IMR-90 (cell line): Measurements from ENCODE around the gene HCN3. TPM values are rescaled to one million over a fixed set of nuclear protein-coding genes. Genes with fewer than 3 reads are reported as not detected.

Source experiments
- ATAC-seq: fragments of 200-7000 bp; cut with Tn5 transposase; 2 replicates; pipeline ENCODE4 v1.9.1; 2020; ENCODE audit warnings: low read depth, mild to moderate bottlenecking, moderate library complexity
- BruUV-seq: library from RNA; stranded (reverse); fragments of 400-500 nt; replicated peaks from 2 replicates; lab custom pipeline; 2021; lab: Mats Ljungman, UMichigan
- CTCF ChIA-PET: fragments of 300-600 bp; formaldehyde crosslinking; extraction: SDS; loops from one replicate; lab custom pipeline; 2021; ENCODE audit warnings: antibody characterized with exemption; lab: Yijun Ruan, JAX
- POLR2A ChIA-PET: fragments of 300-600 bp; sonication (Branson Sonifier 250); formaldehyde crosslinking; loops from one replicate; lab custom pipeline; 2022; ENCODE audit warnings: antibody characterized with exemption; ENCODE audit not compliant: unreplicated experiment; lab: Charles Lee
- DNase-seq: peaks from one replicate; pipeline ENCODE4 v3.0.0; 2013
- H2AFZ ChIP-seq: replicated peaks from 2 replicates; pipeline ENCODE3; 2013; ENCODE audit warnings: low read length, mild to moderate bottlenecking; ENCODE audit not compliant: poor library complexity
- H2AK5ac ChIP-seq: 2 replicates; pipeline ENCODE4 v1.6.1; 2013; ENCODE audit warnings: low read depth, low read length, inconsistent platforms
- H2AK9ac ChIP-seq: replicated peaks from 2 replicates; pipeline ENCODE3; 2013; ENCODE audit warnings: mild to moderate bottlenecking, low read depth, low read length, moderate library complexity; ENCODE audit not compliant: poor library complexity
- H2BK120ac ChIP-seq: 2 replicates; pipeline ENCODE4 v1.6.1; 2013; ENCODE audit warnings: low read depth, low read length, inconsistent platforms
- H2BK15ac ChIP-seq: 3 replicates; pipeline ENCODE4 v1.6.1; 2013; ENCODE audit warnings: low read depth, low read length, inconsistent platforms
- H2BK20ac ChIP-seq: 2 replicates; pipeline ENCODE4 v1.6.1; 2013; ENCODE audit warnings: low read depth, mild to moderate bottlenecking, inconsistent platforms, low read length, moderate library complexity
- H2BK5ac ChIP-seq: 2 replicates; pipeline ENCODE4 v1.6.1; 2013; ENCODE audit warnings: mild to moderate bottlenecking, low read depth, low read length, inconsistent platforms; ENCODE audit not compliant: poor library complexity, severe bottlenecking
- H3K14ac ChIP-seq: replicated peaks from 2 replicates; pipeline ENCODE4 v1.6.1; 2013; ENCODE audit warnings: low read depth, low read length, inconsistent platforms
- H3K18ac ChIP-seq: 2 replicates; pipeline ENCODE4 v1.6.1; 2013; ENCODE audit warnings: low read depth, low read length, control low read depth
- H3K23ac ChIP-seq: 2 replicates; pipeline ENCODE4 v1.6.1; 2013; ENCODE audit warnings: low read depth, low read length, inconsistent platforms
- H3K27ac ChIP-seq: 2 replicates; pipeline ENCODE4 v1.5.1; 2013; ENCODE audit warnings: mild to moderate bottlenecking, control low read depth, low read length; ENCODE audit not compliant: insufficient read depth
- H3K27me3 ChIP-seq: 2 replicates; pipeline ENCODE4 v1.6.1; 2013; ENCODE audit warnings: low read length; ENCODE audit not compliant: control insufficient read depth, insufficient read depth
- H3K36me3 ChIP-seq: 2 replicates; pipeline ENCODE4 v1.6.1; 2013; ENCODE audit warnings: low read length, mixed read lengths; ENCODE audit not compliant: control insufficient read depth, insufficient read depth
- H3K4ac ChIP-seq: 2 replicates; pipeline ENCODE4 v1.6.1; 2013; ENCODE audit warnings: low read depth, low read length, inconsistent platforms
- H3K4me1 ChIP-seq: 2 replicates; pipeline ENCODE4 v1.6.1; 2013; ENCODE audit warnings: low read length, mixed read lengths; ENCODE audit not compliant: control insufficient read depth, insufficient read depth
- H3K4me2 ChIP-seq: 2 replicates; pipeline ENCODE4 v1.6.1; 2013; ENCODE audit warnings: low read depth, mild to moderate bottlenecking, control low read depth, low read length, moderate library complexity
- H3K4me3 ChIP-seq: 2 replicates; pipeline ENCODE4 v1.5.1; 2013; ENCODE audit warnings: low read depth, mild to moderate bottlenecking, control low read depth, low read length, moderate library complexity; ENCODE audit not compliant: insufficient read depth
- H3K56ac ChIP-seq: 2 replicates; pipeline ENCODE4 v1.6.1; 2013; ENCODE audit warnings: low read length, inconsistent platforms; ENCODE audit not compliant: insufficient read depth; ENCODE audit errors: extremely low read depth
- H3K79me1 ChIP-seq, 2 experiments: 2 replicates each; pipeline ENCODE4 v1.6.1; 2013; ENCODE audit warnings: low read length in 2 of 2, inconsistent platforms in 1 of 2, low read depth in 1 of 2
- H3K9ac ChIP-seq: 2 replicates; pipeline ENCODE4 v1.6.1; 2013; ENCODE audit warnings: low read depth, low read length, control low read depth
- H3K9me1 ChIP-seq: 2 replicates; pipeline ENCODE4 v1.6.1; 2013; ENCODE audit warnings: low read length, inconsistent platforms; ENCODE audit not compliant: insufficient read depth
- H3K9me3 ChIP-seq: 2 replicates; pipeline ENCODE4 v1.6.1; 2013; ENCODE audit warnings: low read length; ENCODE audit not compliant: control insufficient read depth, insufficient read depth
- H4K20me1 ChIP-seq: 2 replicates; pipeline ENCODE4 v1.6.1; 2013; ENCODE audit warnings: low read length, inconsistent platforms; ENCODE audit not compliant: insufficient read depth
- H4K5ac ChIP-seq: 2 replicates; pipeline ENCODE4 v1.6.1; 2013; ENCODE audit warnings: mild to moderate bottlenecking, low read depth, low read length, control low read depth
- H4K8ac ChIP-seq, 2 experiments: 2 replicates each; pipeline ENCODE4 v1.6.1; 2013; ENCODE audit warnings: low read depth in 2 of 2, low read length in 2 of 2, control low read depth in 1 of 2, inconsistent platforms in 1 of 2
- H4K91ac ChIP-seq: 2 replicates; pipeline ENCODE4 v1.6.1; 2013; ENCODE audit warnings: low read depth, low read length, inconsistent platforms; ENCODE audit not compliant: insufficient read depth
- CEBPB ChIP-seq: IDR thresholded peaks from 2 replicates; pipeline ENCODE4 v1.6.1; 2012; ENCODE audit warnings: low read depth, low read length, improper control_type of control experiment
- MAFK ChIP-seq: IDR thresholded peaks from 2 replicates; pipeline ENCODE4 v1.6.1; 2012; ENCODE audit warnings: low read depth, low read length, improper control_type of control experiment
- NFE2L2 ChIP-seq: fragments of 150-350 bp; IDR thresholded peaks from 2 replicates; pipeline ENCODE4 v1.6.1; 2016; ENCODE audit warnings: low read depth, mild to moderate bottlenecking, low read length
- RAD21 ChIP-seq: IDR thresholded peaks from 2 replicates; pipeline ENCODE4 v1.6.1; 2012; ENCODE audit warnings: low read length, improper control_type of control experiment
- RCOR1 ChIP-seq: IDR thresholded peaks from 2 replicates; pipeline ENCODE4 v1.6.1; 2012; ENCODE audit warnings: mild to moderate bottlenecking, low read length, improper control_type of control experiment; ENCODE audit not compliant: insufficient replicate concordance
- RFX5 ChIP-seq: IDR thresholded peaks from 2 replicates; pipeline ENCODE4 v1.8.0; 2012; ENCODE audit warnings: low read depth, mild to moderate bottlenecking, low read length, moderate library complexity
- WGBS, 2 experiments: methylation state at CpG; one replicate each; pipeline versions ENCODE4 v1.1.5 to v1.1.7; 2013; ENCODE audit warnings: missing lambda C conversion rate in 2 of 2; ENCODE audit not compliant: insufficient read length in 1 of 2; ENCODE audit errors: extremely low coverage in 2 of 2; 5-methylcytosine and 5-hydroxymethylcytosine counted together
- dilution Hi-C: fragments of 300-500 bp; cut with HindIII; formaldehyde crosslinking; loops from one replicate; pipeline ENCODE4 v1.14.3; 2018; ENCODE audit warnings: low sequenced_read_pairs; ENCODE audit not compliant: unreplicated experiment
- in situ Hi-C: fragments of 300-500 bp; cut with MboI; formaldehyde crosslinking; loops from 3 replicates; pipeline ENCODE4 v1.14.3; 2019; ENCODE audit warnings: low sequenced_read_pairs, inconsistent platforms, mixed read lengths
- intact Hi-C: fragments of 100-400 bp; cut with micrococcal nuclease; formaldehyde crosslinking; loops from 2 replicates; pipeline ENCODE4 v1.10.0; 2022
- polyA plus RNA-seq, 3 experiments: library from polyadenylated mRNA; depleted of rRNA; stranded (reverse); fragments of >200 nt; gene quantifications; 2 replicates each; pipeline ENCODE4 v1.2.3, GENCODE V29; 2012; ENCODE audit warnings: low replicate concordance in 1 of 3
- total RNA-seq: library from RNA; depleted of rRNA; stranded (reverse); fragments of >200 nt; gene quantifications from 2 replicates; pipeline ENCODE4 v1.2.3, GENCODE V29; 2012
- TF ChIP-seq, protein P1 (sequence below): fragments of 150-350 bp; IDR thresholded peaks from 2 replicates; pipeline ENCODE4 v1.6.1; 2016; ENCODE audit warnings: low read depth, mild to moderate bottlenecking, low read length, moderate library complexity, borderline replicate concordance
- TF ChIP-seq, protein P2 (sequence below): fragments of 150-350 bp; IDR thresholded peaks from 2 replicates; pipeline ENCODE4 v1.6.1; 2017; ENCODE audit warnings: mild to moderate bottlenecking, antibody characterized with exemption, low read length, low read depth
- TF ChIP-seq, protein P3 (sequence below): conservative IDR thresholded peaks from 2 replicates; pipeline ENCODE4 v1.5.1; 2012; ENCODE audit warnings: mild to moderate bottlenecking, low read depth, low read length, improper control_type of control experiment

Gene HCN3
- total and polyA plus RNA-seq, 2 of the 4 experiments (the other 2 are of a cell fraction) = 0.36 to 2.7 TPM

DNA sequence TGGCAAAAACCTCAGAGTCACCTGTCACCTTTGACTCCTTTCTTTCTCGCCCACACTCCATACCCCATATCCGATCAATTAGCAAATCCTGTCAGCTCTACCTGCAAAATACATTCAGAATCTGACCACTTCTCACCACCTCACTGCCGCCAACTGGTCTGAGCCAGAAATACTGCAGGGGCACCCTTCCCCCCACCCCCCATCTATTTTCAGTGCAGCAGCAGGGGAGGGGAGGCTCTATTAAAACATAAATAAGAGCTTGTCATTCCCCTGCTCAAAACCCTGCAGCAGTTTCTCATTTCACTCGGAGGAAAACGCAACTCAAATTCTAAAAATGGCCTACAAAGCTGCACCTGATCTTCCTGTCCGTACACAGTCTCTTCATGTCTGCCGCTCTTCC is 20.1 kb downstream of the HCN3 start:
- Histone ChIP-seq H4K8ac (no peak overlapping the region), H3K4me1 (no peaks in the 10 kb centered on the region), H2BK15ac (no peak overlapping the region), H3K4me2 (no peak overlapping the region), H2AK9ac (no peak overlapping the region), H3K9me1 (no peaks in the 10 kb centered on the region), H3K56ac (no peak overlapping the region), H2AK5ac (no peak overlapping the region), H3K14ac (no peak overlapping the region), H3K18ac (no peak overlapping the region), H3K79me1 (no peaks in the 10 kb centered on the region), H3K4ac (no peak overlapping the region), H4K91ac (no peak overlapping the region), H2BK120ac (no peak overlapping the region), H2AFZ (no peak overlapping the region), H4K5ac (no peak overlapping the region), H2BK20ac (no peak overlapping the region), H3K27ac (no peak overlapping the region), H3K9ac (no peak overlapping the region), H3K9me3 (peaks cover 2% of the 10 kb centered on the region; the same call in 1 of the 2 replicates), H3K23ac (no peak overlapping the region), H3K36me3 (no peaks in the 10 kb centered on the region), H4K20me1 (no peaks in the 10 kb centered on the region), H2BK5ac (no peak overlapping the region), H3K27me3 (peaks cover 53% of the 10 kb centered on the region), H3K4me3 (no peak overlapping the region)
- 60% methylated on average over 4 of the region's 7 CpGs; no CpG with 5 or more reads in 1 of the 2 experiments for WGBS, 2 experiments
- dilution Hi-C loops = no loop called here
- no peak for TF ChIP-seq RCOR1
- no peak for TF ChIP-seq MAFK
- no peak for TF ChIP-seq NFE2L2
- TF ChIP-seq, protein P1, sequence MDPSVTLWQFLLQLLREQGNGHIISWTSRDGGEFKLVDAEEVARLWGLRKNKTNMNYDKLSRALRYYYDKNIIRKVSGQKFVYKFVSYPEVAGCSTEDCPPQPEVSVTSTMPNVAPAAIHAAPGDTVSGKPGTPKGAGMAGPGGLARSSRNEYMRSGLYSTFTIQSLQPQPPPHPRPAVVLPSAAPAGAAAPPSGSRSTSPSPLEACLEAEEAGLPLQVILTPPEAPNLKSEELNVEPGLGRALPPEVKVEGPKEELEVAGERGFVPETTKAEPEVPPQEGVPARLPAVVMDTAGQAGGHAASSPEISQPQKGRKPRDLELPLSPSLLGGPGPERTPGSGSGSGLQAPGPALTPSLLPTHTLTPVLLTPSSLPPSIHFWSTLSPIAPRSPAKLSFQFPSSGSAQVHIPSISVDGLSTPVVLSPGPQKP = no peak
- TF ChIP-seq RFX5 = no peak
- TF ChIP-seq, protein P2, sequence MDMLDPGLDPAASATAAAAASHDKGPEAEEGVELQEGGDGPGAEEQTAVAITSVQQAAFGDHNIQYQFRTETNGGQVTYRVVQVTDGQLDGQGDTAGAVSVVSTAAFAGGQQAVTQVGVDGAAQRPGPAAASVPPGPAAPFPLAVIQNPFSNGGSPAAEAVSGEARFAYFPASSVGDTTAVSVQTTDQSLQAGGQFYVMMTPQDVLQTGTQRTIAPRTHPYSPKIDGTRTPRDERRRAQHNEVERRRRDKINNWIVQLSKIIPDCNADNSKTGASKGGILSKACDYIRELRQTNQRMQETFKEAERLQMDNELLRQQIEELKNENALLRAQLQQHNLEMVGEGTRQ = no peak
- TF ChIP-seq RAD21 = no peak
- TF ChIP-seq CEBPB = no peak
- TF ChIP-seq, protein P3, sequence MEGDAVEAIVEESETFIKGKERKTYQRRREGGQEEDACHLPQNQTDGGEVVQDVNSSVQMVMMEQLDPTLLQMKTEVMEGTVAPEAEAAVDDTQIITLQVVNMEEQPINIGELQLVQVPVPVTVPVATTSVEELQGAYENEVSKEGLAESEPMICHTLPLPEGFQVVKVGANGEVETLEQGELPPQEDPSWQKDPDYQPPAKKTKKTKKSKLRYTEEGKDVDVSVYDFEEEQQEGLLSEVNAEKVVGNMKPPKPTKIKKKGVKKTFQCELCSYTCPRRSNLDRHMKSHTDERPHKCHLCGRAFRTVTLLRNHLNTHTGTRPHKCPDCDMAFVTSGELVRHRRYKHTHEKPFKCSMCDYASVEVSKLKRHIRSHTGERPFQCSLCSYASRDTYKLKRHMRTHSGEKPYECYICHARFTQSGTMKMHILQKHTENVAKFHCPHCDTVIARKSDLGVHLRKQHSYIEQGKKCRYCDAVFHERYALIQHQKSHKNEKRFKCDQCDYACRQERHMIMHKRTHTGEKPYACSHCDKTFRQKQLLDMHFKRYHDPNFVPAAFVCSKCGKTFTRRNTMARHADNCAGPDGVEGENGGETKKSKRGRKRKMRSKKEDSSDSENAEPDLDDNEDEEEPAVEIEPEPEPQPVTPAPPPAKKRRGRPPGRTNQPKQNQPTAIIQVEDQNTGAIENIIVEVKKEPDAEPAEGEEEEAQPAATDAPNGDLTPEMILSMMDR = no peak
- no TSS peak for BruUV-seq
- in situ Hi-C loops = no loop called here
- CTCF ChIA-PET = no interaction called here
- no peak for ATAC-seq
- POLR2A ChIA-PET = no interaction called here
- no peak for DNase-seq
- intact Hi-C loops = no loop called here
